SK-N-SH (cell line): ENCODE data around the gene UBE4B. TPM values are rescaled to one million over a fixed set of nuclear protein-coding genes. Genes with fewer than 3 reads are reported as not detected.

Experiments
- CTCF ChIA-PET: fragments of 300-600, 350-600 bp; formaldehyde crosslinking; extraction: SDS; loops from one replicate; lab custom pipeline; 2021; lab: Yijun Ruan, JAX
- POLR2A ChIA-PET: fragments of 350-600 bp; sonication (Branson Sonifier 250); formaldehyde crosslinking; extraction: SDS; loops from one replicate; lab custom pipeline; 2020; ENCODE audit warnings: antibody characterized with exemption, inconsistent platforms; lab: Yijun Ruan, JAX
- DNase-seq: peaks from one replicate; pipeline ENCODE4 v3.0.0; 2012
- H2AFZ ChIP-seq: fragments of 200-600 bp; sonication (generic); 2 replicates; pipeline ENCODE4 v1.8.1; 2016; ENCODE audit warnings: antibody characterized with exemption, mild to moderate bottlenecking, low read depth
- H3F3A ChIP-seq: fragments of 200-600 bp; sonication (generic); replicated peaks from 2 replicates; pipeline ENCODE3; 2016; ENCODE audit warnings: antibody characterized with exemption, mild to moderate bottlenecking; ENCODE audit not compliant: insufficient read depth
- H3K27ac ChIP-seq, 2 experiments: fragments of 200-500 bp in 1 of 2; fragments of 200-600 bp in 1 of 2; sonication (Bioruptor generic) in 1 of 2; sonication (generic), shearing (Covaris generic) in 1 of 2; 2 replicates each; pipeline versions ENCODE4 v1.5.1 to v1.6.1; 2014 to 2016; ENCODE audit warnings: low read depth in 2 of 2, inconsistent platforms in 1 of 2, low read length in 1 of 2, mild to moderate bottlenecking in 1 of 2, mixed read lengths in 1 of 2
- H3K27me3 ChIP-seq: fragments of 200-600 bp; sonication (generic), shearing (Covaris generic); 2 replicates; pipeline ENCODE4 v1.6.1; 2016; ENCODE audit warnings: mixed run types; ENCODE audit not compliant: insufficient read depth
- H3K36me3 ChIP-seq, 2 experiments: fragments of 200-500 bp in 1 of 2; fragments of 200-600 bp in 1 of 2; sonication (Bioruptor generic) in 1 of 2; sonication (generic) in 1 of 2; replicated peaks in 1 of 2; 2 replicates each; pipeline versions ENCODE3 to v1.5.1; 2014 to 2016; ENCODE audit warnings: low read length in 1 of 2, mild to moderate bottlenecking in 1 of 2; ENCODE audit not compliant: insufficient read depth in 2 of 2, control insufficient read depth in 1 of 2
- H3K4me1 ChIP-seq, 2 experiments: fragments of 200-500 bp in 1 of 2; fragments of 200-600 bp in 1 of 2; sonication (Bioruptor generic) in 1 of 2; sonication (generic), shearing (Covaris generic) in 1 of 2; 2 replicates each; pipeline versions ENCODE4 v1.5.1 to v1.6.1; 2014 to 2016; ENCODE audit warnings: low read depth in 1 of 2, low read length in 1 of 2, mixed run types in 1 of 2; ENCODE audit not compliant: insufficient read depth in 2 of 2, control insufficient read depth in 1 of 2
- H3K4me2 ChIP-seq: fragments of 200-600 bp; sonication (generic), shearing (Covaris generic); 2 replicates; pipeline ENCODE4 v1.6.1; 2017; ENCODE audit warnings: mixed run types
- H3K4me3 ChIP-seq, 2 experiments: fragments of 200-500 bp in 1 of 2; fragments of 200-600 bp in 1 of 2; sonication (Bioruptor generic) in 1 of 2; sonication (generic), shearing (Covaris generic) in 1 of 2; 2 replicates each; pipeline versions ENCODE4 v1.5.1 to v1.8.1; 2014 to 2016; ENCODE audit warnings: low read depth in 2 of 2, inconsistent platforms in 1 of 2, low read length in 1 of 2, mild to moderate bottlenecking in 1 of 2, mixed read lengths in 1 of 2, moderate library complexity in 1 of 2
- H3K79me2 ChIP-seq: fragments of 200-600 bp; sonication (generic); 2 replicates; pipeline ENCODE4 v1.8.1; 2017; ENCODE audit warnings: mild to moderate bottlenecking; ENCODE audit not compliant: insufficient read depth
- H3K9ac ChIP-seq: fragments of 200-600 bp; sonication (generic); 2 replicates; pipeline ENCODE4 v1.6.1; 2017; ENCODE audit warnings: mixed run types
- H3K9me2 ChIP-seq: fragments of 200-600 bp; sonication (generic); 2 replicates; pipeline ENCODE4 v1.6.1; 2017; ENCODE audit warnings: mixed run types
- H3K9me3 ChIP-seq: fragments of 200-600 bp; sonication (generic); 2 replicates; pipeline ENCODE4 v1.6.1; 2017; ENCODE audit warnings: mixed run types, mild to moderate bottlenecking, moderate library complexity
- H4K20me1 ChIP-seq: fragments of 200-600 bp; sonication (generic); 2 replicates; pipeline ENCODE4 v1.6.1; 2017; ENCODE audit warnings: mild to moderate bottlenecking, mixed run types; ENCODE audit not compliant: insufficient read depth
- CHD2 ChIP-seq: fragments of 150-350 bp; IDR thresholded peaks from 2 replicates; pipeline ENCODE4 v1.6.1; 2018; ENCODE audit warnings: low read length; ENCODE audit not compliant: partially characterized antibody
- EP300 ChIP-seq, 2 experiments: IDR thresholded peaks; 2 replicates each; pipeline versions ENCODE4 v1.4.0 to v1.6.1; 2012; ENCODE audit warnings: borderline replicate concordance in 1 of 2, low read depth in 1 of 2, low read length in 1 of 2
- FOXJ3 ChIP-seq: sonication (generic); formaldehyde crosslinking; IDR thresholded peaks from 2 replicates; pipeline ENCODE4 v1.5.1; 2020; ENCODE audit warnings: mild to moderate bottlenecking, missing genetic modification reagents
- GABPA ChIP-seq: IDR thresholded peaks from 2 replicates; pipeline ENCODE4 v1.4.0; 2012; ENCODE audit warnings: low read depth, mild to moderate bottlenecking
- JUND ChIP-seq: IDR thresholded peaks from 2 replicates; pipeline ENCODE4 v1.4.0; 2012
- MXI1 ChIP-seq: IDR thresholded peaks from 2 replicates; pipeline ENCODE4 v1.6.1; 2012; ENCODE audit warnings: mild to moderate bottlenecking, low read depth, low read length, improper control_type of control experiment
- POLR2AphosphoS5 ChIP-seq: IDR thresholded peaks from 2 replicates; pipeline ENCODE4 v1.6.1; 2012; ENCODE audit warnings: low read depth, low read length
- RXRA ChIP-seq: IDR thresholded peaks from 2 replicates; pipeline ENCODE4 v1.4.0; 2012; ENCODE audit warnings: low read depth, mild to moderate bottlenecking, borderline replicate concordance
- SMC3 ChIP-seq: IDR thresholded peaks from 2 replicates; pipeline ENCODE4 v1.6.1; 2012; ENCODE audit warnings: low read depth, low read length, improper control_type of control experiment
- TAF1 ChIP-seq: IDR thresholded peaks from 2 replicates; pipeline ENCODE4 v1.6.1; 2012; ENCODE audit warnings: low read depth, mild to moderate bottlenecking, low read length, moderate library complexity, borderline replicate concordance
- TCF12 ChIP-seq: IDR thresholded peaks from 2 replicates; pipeline ENCODE4 v1.4.0; 2012
- WGBS: methylation state at CpG from one replicate; pipeline ENCODE4 v1.1.6; 2017; ENCODE audit warnings: low lambda C conversion rate; 5-methylcytosine and 5-hydroxymethylcytosine counted together
- polyA plus RNA-seq, 3 experiments: library from polyadenylated mRNA; depleted of rRNA; stranded (reverse); fragments of >200 nt; gene quantifications; 2 replicates each; pipeline ENCODE4 v1.2.3, GENCODE V29; 2012
- TF ChIP-seq, protein P1 (sequence below): IDR thresholded peaks from 2 replicates; pipeline ENCODE4 v1.6.1; 2012; ENCODE audit warnings: mild to moderate bottlenecking, low read depth, low read length, moderate library complexity
- TF ChIP-seq, protein P2 (sequence below): fragments of 200-600 bp; sonication (generic); IDR thresholded peaks from 2 replicates; pipeline ENCODE4 v1.6.1; 2017; ENCODE audit warnings: antibody characterized with exemption, mild to moderate bottlenecking, moderate library complexity
- TF ChIP-seq, protein P3 (sequence below): IDR thresholded peaks from 2 replicates; pipeline ENCODE4 v1.4.0; 2012; ENCODE audit warnings: low read depth, borderline replicate concordance
- TF ChIP-seq, protein P4 (sequence below): fragments of 150-350 bp; IDR thresholded peaks from 2 replicates; pipeline ENCODE4 v1.6.1; 2017; ENCODE audit warnings: antibody characterized with exemption, low read length, low read depth, borderline replicate concordance

The UBE4B gene
- polyA plus RNA-seq, 1 of the 3 experiments (the other 2 are of a cell fraction) = 19.1 TPM

DNA sequence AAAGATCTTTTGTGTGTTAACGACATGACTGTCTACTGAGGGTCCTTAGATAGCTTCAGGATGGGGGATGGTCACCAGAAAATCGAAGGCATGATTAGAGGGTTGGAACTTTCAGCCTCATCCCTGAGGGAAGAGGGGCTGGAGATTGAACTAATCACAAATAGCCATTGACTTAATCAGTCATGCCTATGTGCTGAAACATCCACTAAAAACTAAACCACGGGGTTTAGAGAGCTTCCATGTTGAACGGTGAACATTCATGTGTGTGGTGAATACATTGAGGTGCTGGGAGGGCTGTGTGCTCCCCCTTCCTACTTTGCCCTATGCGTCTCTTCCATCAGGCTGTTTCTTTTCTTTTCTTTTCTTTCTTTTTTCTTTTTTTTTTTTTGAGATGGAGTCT is 18.7 kb upstream of the UBE4B start:
- CTCF ChIA-PET = no interaction called here
- DNase-seq = no peak

DNA sequence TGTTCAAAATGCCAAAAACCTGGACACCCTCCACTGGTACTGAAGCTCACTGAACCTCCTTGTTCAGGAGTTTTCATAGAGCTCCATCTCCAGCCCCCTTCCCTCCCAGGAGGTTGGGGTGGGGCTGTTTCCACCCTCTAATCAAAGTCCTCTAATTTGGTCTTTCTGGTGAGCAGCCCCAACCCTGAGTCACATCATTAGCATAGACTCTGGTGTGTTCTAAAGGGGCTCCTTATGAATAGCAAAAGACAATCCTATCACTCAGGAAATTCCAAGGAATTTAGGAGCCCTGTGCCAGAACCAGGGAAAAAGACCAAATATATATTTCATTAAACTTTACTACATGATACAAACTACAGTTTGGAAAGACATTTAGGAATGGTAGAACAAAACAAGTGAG is 13.2 kb upstream of the UBE4B start:
- Histone ChIP-seq H3F3A (peaks cover 4% of the 10 kb centered on the region), H3K27me3 (no peaks in the 10 kb centered on the region), H3K9me2 (no peaks in the 10 kb centered on the region), H3K36me3 (no peaks in the 10 kb centered on the region), H3K9me3 (no peaks in the 10 kb centered on the region), H3K4me2 (no peak overlapping the region), H2AFZ (no peak overlapping the region; the same call in 1 of the 2 replicates), H3K79me2 (no peaks in the 10 kb centered on the region), H3K4me3 (no peak overlapping the region), H3K4me1 (peaks cover 0 to 9% of the 10 kb centered on the region in 2 experiments; a peak in 1 of 4 replicates), H3K27ac (no peak overlapping the region), H4K20me1 (no peaks in the 10 kb centered on the region), H3K9ac (no peak overlapping the region)
- POLR2A ChIA-PET = no interaction called here
- DNase-seq = no peak
- CTCF ChIA-PET = interaction anchor here (0.9 to 2.6 kb wide), 3 partner anchors 11 to 77 kb away, joined by 3 to 8 read pairs (median 3); partner anchors contain the start of genes LZIC and NMNAT1
- TF ChIP-seq JUND = no peak
- no peak for TF ChIP-seq TCF12
- no peak for TF ChIP-seq TAF1
- TF ChIP-seq CHD2 = no peak
- TF ChIP-seq SMC3 = no peak
- TF ChIP-seq, protein P1, sequence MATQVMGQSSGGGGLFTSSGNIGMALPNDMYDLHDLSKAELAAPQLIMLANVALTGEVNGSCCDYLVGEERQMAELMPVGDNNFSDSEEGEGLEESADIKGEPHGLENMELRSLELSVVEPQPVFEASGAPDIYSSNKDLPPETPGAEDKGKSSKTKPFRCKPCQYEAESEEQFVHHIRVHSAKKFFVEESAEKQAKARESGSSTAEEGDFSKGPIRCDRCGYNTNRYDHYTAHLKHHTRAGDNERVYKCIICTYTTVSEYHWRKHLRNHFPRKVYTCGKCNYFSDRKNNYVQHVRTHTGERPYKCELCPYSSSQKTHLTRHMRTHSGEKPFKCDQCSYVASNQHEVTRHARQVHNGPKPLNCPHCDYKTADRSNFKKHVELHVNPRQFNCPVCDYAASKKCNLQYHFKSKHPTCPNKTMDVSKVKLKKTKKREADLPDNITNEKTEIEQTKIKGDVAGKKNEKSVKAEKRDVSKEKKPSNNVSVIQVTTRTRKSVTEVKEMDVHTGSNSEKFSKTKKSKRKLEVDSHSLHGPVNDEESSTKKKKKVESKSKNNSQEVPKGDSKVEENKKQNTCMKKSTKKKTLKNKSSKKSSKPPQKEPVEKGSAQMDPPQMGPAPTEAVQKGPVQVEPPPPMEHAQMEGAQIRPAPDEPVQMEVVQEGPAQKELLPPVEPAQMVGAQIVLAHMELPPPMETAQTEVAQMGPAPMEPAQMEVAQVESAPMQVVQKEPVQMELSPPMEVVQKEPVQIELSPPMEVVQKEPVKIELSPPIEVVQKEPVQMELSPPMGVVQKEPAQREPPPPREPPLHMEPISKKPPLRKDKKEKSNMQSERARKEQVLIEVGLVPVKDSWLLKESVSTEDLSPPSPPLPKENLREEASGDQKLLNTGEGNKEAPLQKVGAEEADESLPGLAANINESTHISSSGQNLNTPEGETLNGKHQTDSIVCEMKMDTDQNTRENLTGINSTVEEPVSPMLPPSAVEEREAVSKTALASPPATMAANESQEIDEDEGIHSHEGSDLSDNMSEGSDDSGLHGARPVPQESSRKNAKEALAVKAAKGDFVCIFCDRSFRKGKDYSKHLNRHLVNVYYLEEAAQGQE = no peak
- TF ChIP-seq POLR2AphosphoS5 = no peak
- TF ChIP-seq GABPA = no peak
- TF ChIP-seq, protein P2, sequence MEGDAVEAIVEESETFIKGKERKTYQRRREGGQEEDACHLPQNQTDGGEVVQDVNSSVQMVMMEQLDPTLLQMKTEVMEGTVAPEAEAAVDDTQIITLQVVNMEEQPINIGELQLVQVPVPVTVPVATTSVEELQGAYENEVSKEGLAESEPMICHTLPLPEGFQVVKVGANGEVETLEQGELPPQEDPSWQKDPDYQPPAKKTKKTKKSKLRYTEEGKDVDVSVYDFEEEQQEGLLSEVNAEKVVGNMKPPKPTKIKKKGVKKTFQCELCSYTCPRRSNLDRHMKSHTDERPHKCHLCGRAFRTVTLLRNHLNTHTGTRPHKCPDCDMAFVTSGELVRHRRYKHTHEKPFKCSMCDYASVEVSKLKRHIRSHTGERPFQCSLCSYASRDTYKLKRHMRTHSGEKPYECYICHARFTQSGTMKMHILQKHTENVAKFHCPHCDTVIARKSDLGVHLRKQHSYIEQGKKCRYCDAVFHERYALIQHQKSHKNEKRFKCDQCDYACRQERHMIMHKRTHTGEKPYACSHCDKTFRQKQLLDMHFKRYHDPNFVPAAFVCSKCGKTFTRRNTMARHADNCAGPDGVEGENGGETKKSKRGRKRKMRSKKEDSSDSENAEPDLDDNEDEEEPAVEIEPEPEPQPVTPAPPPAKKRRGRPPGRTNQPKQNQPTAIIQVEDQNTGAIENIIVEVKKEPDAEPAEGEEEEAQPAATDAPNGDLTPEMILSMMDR = no peak
- TF ChIP-seq, protein P3, sequence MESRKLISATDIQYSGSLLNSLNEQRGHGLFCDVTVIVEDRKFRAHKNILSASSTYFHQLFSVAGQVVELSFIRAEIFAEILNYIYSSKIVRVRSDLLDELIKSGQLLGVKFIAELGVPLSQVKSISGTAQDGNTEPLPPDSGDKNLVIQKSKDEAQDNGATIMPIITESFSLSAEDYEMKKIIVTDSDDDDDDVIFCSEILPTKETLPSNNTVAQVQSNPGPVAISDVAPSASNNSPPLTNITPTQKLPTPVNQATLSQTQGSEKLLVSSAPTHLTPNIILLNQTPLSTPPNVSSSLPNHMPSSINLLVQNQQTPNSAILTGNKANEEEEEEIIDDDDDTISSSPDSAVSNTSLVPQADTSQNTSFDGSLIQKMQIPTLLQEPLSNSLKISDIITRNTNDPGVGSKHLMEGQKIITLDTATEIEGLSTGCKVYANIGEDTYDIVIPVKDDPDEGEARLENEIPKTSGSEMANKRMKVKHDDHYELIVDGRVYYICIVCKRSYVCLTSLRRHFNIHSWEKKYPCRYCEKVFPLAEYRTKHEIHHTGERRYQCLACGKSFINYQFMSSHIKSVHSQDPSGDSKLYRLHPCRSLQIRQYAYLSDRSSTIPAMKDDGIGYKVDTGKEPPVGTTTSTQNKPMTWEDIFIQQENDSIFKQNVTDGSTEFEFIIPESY = no peak
- TF ChIP-seq, protein P4, sequence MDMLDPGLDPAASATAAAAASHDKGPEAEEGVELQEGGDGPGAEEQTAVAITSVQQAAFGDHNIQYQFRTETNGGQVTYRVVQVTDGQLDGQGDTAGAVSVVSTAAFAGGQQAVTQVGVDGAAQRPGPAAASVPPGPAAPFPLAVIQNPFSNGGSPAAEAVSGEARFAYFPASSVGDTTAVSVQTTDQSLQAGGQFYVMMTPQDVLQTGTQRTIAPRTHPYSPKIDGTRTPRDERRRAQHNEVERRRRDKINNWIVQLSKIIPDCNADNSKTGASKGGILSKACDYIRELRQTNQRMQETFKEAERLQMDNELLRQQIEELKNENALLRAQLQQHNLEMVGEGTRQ = no peak
- TF ChIP-seq FOXJ3 (CRISPR knock-in tag) = no peak
- no peak for TF ChIP-seq MXI1
- no peak for TF ChIP-seq EP300 (IDR thresholded peaks at IDR 0.05; ENCODE audit: borderline replicate concordance in 1 of 2, low read depth in 1 of 2, low read length in 1 of 2)
- TF ChIP-seq RXRA = no peak

More for the DNA sequence above, 18.7 kb upstream of the UBE4B start:
- Histone ChIP-seq H3K9me2 (no peaks in the 10 kb centered on the region), H3K79me2 (no peaks in the 10 kb centered on the region), H4K20me1 (no peaks in the 10 kb centered on the region), H3K9ac (no peak overlapping the region), H2AFZ (no peak overlapping the region), H3K27me3 (no peaks in the 10 kb centered on the region), H3F3A (no peaks in the 10 kb centered on the region), H3K4me2 (no peak overlapping the region), H3K27ac (no peak overlapping the region), H3K9me3 (no peaks in the 10 kb centered on the region), H3K4me1 (peaks cover 0 to 5% of the 10 kb centered on the region in 2 experiments; a peak in 1 of 4 replicates), H3K4me3 (no peak overlapping the region), H3K36me3 (no peaks in the 10 kb centered on the region)
- POLR2A ChIA-PET = no interaction called here
- 71% methylated on average over 5 of the region's 5 CpGs for WGBS
- TF ChIP-seq, protein P3 = no peak
